HepG2 (cell line): ENCODE results near the gene ORC3. TPM values are rescaled to one million over a fixed set of nuclear protein-coding genes. Genes with fewer than 3 reads are reported as not detected.
A peak's percentile ranks its signal among the peaks of the same experiment; 100 is the strongest.

Experiments used
- FLYWCH1 ChIP-seq: sonication (generic); formaldehyde crosslinking; IDR thresholded peaks from 2 replicates; pipeline ENCODE4 v1.8.1; 2023; ENCODE audit warnings: mild to moderate bottlenecking, missing genetic modification reagents
- HDAC2 ChIP-seq: sonication (generic); formaldehyde crosslinking; IDR thresholded peaks from 2 replicates; pipeline ENCODE4 v1.4.0; 2020; ENCODE audit warnings: missing genetic modification reagents
- MBD4 ChIP-seq: IDR thresholded peaks from 2 replicates; pipeline ENCODE4 v1.6.1; 2012; ENCODE audit warnings: low read length, inconsistent platforms, borderline replicate concordance
- MIXL1 ChIP-seq: IDR thresholded peaks from 2 replicates; pipeline ENCODE4 v1.6.1; 2016
- NCOA2 ChIP-seq: sonication (generic); formaldehyde crosslinking; IDR thresholded peaks from 2 replicates; pipeline ENCODE4 v1.8.0; 2022; ENCODE audit warnings: inconsistent platforms
- NFIC ChIP-seq: IDR thresholded peaks from 2 replicates; pipeline ENCODE4 v1.6.1; 2012; ENCODE audit warnings: mild to moderate bottlenecking, low read length, inconsistent platforms
- PHF21A ChIP-seq: sonication (generic); formaldehyde crosslinking; IDR thresholded peaks from 2 replicates; pipeline ENCODE4 v1.5.0; 2020; ENCODE audit warnings: mild to moderate bottlenecking, missing genetic modification reagents
- POLR2A ChIP-seq, 2 experiments: IDR thresholded peaks; 2 replicates each; pipeline ENCODE4 v1.6.1; 2011; ENCODE audit warnings: low read depth in 2 of 2, low read length in 2 of 2, mild to moderate bottlenecking in 1 of 2, moderate library complexity in 1 of 2; ENCODE audit not compliant: insufficient read depth in 1 of 2
- RBAK ChIP-seq: sonication (generic); formaldehyde crosslinking; IDR thresholded peaks from 2 replicates; pipeline ENCODE4 v1.5.1; 2020; ENCODE audit warnings: mild to moderate bottlenecking, missing genetic modification reagents
- YY1 ChIP-seq: IDR thresholded peaks from 2 replicates; pipeline ENCODE4 v1.6.1; 2011; ENCODE audit warnings: low read length, low read depth, moderate library complexity, mild to moderate bottlenecking; ENCODE audit not compliant: insufficient read depth, insufficient replicate concordance
- ZMYM3 ChIP-seq: sonication (generic); formaldehyde crosslinking; IDR thresholded peaks from 2 replicates; pipeline ENCODE4 v1.5.1; 2020; ENCODE audit warnings: mild to moderate bottlenecking, missing genetic modification reagents
- ZNF468 ChIP-seq: sonication (generic); formaldehyde crosslinking; IDR thresholded peaks from 2 replicates; pipeline ENCODE4 v1.8.0; 2022; ENCODE audit warnings: mild to moderate bottlenecking, moderate library complexity, missing genetic modification reagents
- ZNF75D ChIP-seq: sonication (generic); formaldehyde crosslinking; IDR thresholded peaks from 2 replicates; pipeline ENCODE4 v1.8.1; 2023; ENCODE audit warnings: missing genetic modification reagents, mild to moderate bottlenecking, borderline replicate concordance
- polyA plus RNA-seq, 8 experiments: library from polyadenylated mRNA; depleted of rRNA in 3 of 8; stranded (reverse) in 7 of 8; unstranded in 1 of 8; fragments of >200 nt; fragmentation: Illumina TruSeq in 4 of 8; extraction: Trizol in 4 of 8; gene quantifications; 2 replicates each; pipeline versions ENCODE4 v1.2.1 to v1.2.3, GENCODE V29; 2011 to 2016; ENCODE audit warnings: low read depth in 4 of 8, missing spikeins in 1 of 8, mixed read lengths in 1 of 8; ENCODE audit not compliant: insufficient read depth in 1 of 8
- total RNA-seq, 5 experiments: library from RNA; depleted of rRNA; stranded (reverse); fragments of >200 nt; fragmentation: Illumina TruSeq; extraction: Trizol; gene quantifications; 2 replicates each; pipeline ENCODE4 v1.2.3, GENCODE V29; 2016; ENCODE audit warnings: low read depth in 1 of 5
- TF ChIP-seq, protein P1 (sequence below): sonication (generic); formaldehyde crosslinking; IDR thresholded peaks from 2 replicates; pipeline ENCODE4 v1.5.0; 2020; ENCODE audit warnings: mild to moderate bottlenecking, missing genetic modification reagents
- TF ChIP-seq, protein P2 (sequence below): sonication (generic); formaldehyde crosslinking; IDR thresholded peaks from 2 replicates; pipeline ENCODE4 v1.4.0; 2020; ENCODE audit warnings: mild to moderate bottlenecking, missing genetic modification reagents
- TF ChIP-seq, protein P3 (sequence below), 2 experiments: fragments of 450-650 bp in 1 of 2; sonication (generic) in 1 of 2; formaldehyde crosslinking; IDR thresholded peaks; 2 replicates each; pipeline versions ENCODE4 v1.5.0 to v1.8.0; 2020 to 2022; ENCODE audit warnings: mild to moderate bottlenecking in 1 of 2, missing genetic modification reagents in 1 of 2
- TF ChIP-seq, protein P4 (sequence below): IDR thresholded peaks from 2 replicates; pipeline ENCODE4 v1.6.1; 2016
- TF ChIP-seq, protein P5 (sequence below): sonication (generic); formaldehyde crosslinking; IDR thresholded peaks from 2 replicates; pipeline ENCODE4 v1.5.0; 2020; ENCODE audit warnings: mild to moderate bottlenecking, missing genetic modification reagents, borderline replicate concordance

ORC3 gene
- total and polyA plus RNA-seq, 2 of the 13 experiments (the other 11 are each of a cell fraction or from before 2014, with no cell fraction given), result 21.8 to 43.5 TPM

DNA sequence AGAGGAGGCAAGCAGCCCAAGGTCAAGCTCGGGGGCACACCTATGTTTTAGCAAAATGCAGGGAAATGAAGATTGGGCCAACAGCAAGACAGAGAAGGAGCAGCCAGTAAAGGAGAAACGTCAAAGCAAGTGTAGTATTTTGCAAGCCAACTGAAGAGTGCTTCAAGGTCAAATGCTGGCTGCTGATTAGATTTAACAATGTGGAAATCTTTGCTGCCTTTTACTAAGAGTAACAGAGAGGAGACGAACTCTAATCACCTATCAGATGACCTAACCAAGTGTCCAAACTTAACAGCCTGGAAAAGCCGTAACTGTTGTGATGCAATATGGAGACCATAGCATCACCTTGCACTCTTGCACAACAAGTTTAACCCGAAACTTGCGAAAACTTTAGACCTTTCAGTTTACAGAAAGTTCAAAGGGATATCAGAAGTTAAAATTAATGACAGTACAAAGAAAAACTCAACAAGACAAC, 81.7 kb downstream of the ORC3 start (continued):
- TF ChIP-seq, protein P1, sequence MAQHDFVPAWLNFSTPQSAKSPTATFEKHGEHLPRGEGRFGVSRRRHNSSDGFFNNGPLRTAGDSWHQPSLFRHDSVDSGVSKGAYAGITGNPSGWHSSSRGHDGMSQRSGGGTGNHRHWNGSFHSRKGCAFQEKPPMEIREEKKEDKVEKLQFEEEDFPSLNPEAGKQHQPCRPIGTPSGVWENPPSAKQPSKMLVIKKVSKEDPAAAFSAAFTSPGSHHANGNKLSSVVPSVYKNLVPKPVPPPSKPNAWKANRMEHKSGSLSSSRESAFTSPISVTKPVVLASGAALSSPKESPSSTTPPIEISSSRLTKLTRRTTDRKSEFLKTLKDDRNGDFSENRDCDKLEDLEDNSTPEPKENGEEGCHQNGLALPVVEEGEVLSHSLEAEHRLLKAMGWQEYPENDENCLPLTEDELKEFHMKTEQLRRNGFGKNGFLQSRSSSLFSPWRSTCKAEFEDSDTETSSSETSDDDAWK (CRISPR knock-in tag), result no peak
- TF ChIP-seq ZNF75D (no peak), NFIC (peak; percentile 96), PHF21A (CRISPR knock-in tag) (peak; percentile 93), MBD4 (peak; percentile 91), RBAK (no peak), NCOA2 (peak; percentile 100), YY1 (peak; percentile 35), ZNF468 (no peak), MIXL1 (peak; percentile 99), HDAC2 (peak; percentile 99), ZMYM3 (CRISPR knock-in tag) (peak; percentile 79; the same call in 1 of the 2 replicates), FLYWCH1 (no peak), POLR2A (IDR thresholded peaks at IDR 0.05; ENCODE audit: insufficient read depth in 1 of 2, low read depth in 2 of 2, low read length in 2 of 2) (no peak)
- TF ChIP-seq, protein P2, sequence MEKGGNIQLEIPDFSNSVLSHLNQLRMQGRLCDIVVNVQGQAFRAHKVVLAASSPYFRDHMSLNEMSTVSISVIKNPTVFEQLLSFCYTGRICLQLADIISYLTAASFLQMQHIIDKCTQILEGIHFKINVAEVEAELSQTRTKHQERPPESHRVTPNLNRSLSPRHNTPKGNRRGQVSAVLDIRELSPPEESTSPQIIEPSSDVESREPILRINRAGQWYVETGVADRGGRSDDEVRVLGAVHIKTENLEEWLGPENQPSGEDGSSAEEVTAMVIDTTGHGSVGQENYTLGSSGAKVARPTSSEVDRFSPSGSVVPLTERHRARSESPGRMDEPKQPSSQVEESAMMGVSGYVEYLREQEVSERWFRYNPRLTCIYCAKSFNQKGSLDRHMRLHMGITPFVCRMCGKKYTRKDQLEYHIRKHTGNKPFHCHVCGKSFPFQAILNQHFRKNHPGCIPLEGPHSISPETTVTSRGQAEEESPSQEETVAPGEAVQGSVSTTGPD (CRISPR knock-in tag), result peak; percentile 72
- TF ChIP-seq, protein P3, sequence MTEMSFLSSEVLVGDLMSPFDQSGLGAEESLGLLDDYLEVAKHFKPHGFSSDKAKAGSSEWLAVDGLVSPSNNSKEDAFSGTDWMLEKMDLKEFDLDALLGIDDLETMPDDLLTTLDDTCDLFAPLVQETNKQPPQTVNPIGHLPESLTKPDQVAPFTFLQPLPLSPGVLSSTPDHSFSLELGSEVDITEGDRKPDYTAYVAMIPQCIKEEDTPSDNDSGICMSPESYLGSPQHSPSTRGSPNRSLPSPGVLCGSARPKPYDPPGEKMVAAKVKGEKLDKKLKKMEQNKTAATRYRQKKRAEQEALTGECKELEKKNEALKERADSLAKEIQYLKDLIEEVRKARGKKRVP (CRISPR knock-in tag; IDR thresholded peaks at IDR 0.05), result peak in 1 of 2 experiments; percentile 98; a peak in 2 of 4 replicates
- TF ChIP-seq, protein P4, sequence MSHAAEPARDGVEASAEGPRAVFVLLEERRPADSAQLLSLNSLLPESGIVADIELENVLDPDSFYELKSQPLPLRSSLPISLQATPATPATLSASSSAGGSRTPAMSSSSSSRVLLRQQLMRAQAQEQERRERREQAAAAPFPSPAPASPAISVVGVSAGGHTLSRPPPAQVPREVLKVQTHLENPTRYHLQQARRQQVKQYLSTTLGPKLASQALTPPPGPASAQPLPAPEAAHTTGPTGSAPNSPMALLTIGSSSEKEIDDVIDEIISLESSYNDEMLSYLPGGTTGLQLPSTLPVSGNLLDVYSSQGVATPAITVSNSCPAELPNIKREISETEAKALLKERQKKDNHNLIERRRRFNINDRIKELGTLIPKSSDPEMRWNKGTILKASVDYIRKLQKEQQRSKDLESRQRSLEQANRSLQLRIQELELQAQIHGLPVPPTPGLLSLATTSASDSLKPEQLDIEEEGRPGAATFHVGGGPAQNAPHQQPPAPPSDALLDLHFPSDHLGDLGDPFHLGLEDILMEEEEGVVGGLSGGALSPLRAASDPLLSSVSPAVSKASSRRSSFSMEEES, result peak; percentile 94
- TF ChIP-seq, protein P5, sequence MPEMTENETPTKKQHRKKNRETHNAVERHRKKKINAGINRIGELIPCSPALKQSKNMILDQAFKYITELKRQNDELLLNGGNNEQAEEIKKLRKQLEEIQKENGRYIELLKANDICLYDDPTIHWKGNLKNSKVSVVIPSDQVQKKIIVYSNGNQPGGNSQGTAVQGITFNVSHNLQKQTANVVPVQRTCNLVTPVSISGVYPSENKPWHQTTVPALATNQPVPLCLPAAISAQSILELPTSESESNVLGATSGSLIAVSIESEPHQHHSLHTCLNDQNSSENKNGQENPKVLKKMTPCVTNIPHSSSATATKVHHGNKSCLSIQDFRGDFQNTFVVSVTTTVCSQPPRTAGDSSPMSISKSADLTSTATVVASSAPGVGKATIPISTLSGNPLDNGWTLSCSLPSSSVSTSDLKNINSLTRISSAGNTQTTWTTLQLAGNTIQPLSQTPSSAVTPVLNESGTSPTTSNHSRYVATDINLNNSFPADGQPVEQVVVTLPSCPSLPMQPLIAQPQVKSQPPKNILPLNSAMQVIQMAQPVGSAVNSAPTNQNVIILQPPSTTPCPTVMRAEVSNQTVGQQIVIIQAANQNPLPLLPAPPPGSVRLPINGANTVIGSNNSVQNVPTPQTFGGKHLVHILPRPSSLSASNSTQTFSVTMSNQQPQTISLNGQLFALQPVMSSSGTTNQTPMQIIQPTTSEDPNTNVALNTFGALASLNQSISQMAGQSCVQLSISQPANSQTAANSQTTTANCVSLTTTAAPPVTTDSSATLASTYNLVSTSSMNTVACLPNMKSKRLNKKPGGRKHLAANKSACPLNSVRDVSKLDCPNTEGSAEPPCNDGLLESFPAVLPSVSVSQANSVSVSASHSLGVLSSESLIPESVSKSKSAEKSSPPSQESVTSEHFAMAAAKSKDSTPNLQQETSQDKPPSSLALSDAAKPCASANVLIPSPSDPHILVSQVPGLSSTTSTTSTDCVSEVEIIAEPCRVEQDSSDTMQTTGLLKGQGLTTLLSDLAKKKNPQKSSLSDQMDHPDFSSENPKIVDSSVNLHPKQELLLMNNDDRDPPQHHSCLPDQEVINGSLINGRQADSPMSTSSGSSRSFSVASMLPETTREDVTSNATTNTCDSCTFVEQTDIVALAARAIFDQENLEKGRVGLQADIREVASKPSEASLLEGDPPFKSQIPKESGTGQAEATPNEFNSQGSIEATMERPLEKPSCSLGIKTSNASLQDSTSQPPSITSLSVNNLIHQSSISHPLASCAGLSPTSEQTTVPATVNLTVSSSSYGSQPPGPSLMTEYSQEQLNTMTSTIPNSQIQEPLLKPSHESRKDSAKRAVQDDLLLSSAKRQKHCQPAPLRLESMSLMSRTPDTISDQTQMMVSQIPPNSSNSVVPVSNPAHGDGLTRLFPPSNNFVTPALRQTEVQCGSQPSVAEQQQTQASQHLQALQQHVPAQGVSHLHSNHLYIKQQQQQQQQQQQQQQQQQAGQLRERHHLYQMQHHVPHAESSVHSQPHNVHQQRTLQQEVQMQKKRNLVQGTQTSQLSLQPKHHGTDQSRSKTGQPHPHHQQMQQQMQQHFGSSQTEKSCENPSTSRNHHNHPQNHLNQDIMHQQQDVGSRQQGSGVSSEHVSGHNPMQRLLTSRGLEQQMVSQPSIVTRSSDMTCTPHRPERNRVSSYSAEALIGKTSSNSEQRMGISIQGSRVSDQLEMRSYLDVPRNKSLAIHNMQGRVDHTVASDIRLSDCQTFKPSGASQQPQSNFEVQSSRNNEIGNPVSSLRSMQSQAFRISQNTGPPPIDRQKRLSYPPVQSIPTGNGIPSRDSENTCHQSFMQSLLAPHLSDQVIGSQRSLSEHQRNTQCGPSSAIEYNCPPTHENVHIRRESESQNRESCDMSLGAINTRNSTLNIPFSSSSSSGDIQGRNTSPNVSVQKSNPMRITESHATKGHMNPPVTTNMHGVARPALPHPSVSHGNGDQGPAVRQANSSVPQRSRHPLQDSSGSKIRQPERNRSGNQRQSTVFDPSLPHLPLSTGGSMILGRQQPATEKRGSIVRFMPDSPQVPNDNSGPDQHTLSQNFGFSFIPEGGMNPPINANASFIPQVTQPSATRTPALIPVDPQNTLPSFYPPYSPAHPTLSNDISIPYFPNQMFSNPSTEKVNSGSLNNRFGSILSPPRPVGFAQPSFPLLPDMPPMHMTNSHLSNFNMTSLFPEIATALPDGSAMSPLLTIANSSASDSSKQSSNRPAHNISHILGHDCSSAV (CRISPR knock-in tag), result no peak
